ENCODE data around the gene SAMD15. TPM values are rescaled to one million over a fixed set of nuclear protein-coding genes. Genes with fewer than 3 reads are reported as not detected.

Gene SAMD15
- total RNA-seq, 1 experiment from 2014 or later: 0.42 TPM

GRCh38 chr14:77375164-77375950 is 1.8 kb upstream of the SAMD15 start:
- ChIA-PET POLR2A (no interaction called here), CTCF (no interaction called here)
- Mint-ChIP-seq H3K36me3 (no peaks in the 10 kb centered on the region), H3K27me3 (ENCODE audit: low read depth) (no peaks in the 10 kb centered on the region), H3K27ac (no peak overlapping the region), H3K4me3 (peak overlapping the region; percentile 85), H3K9me3 (no peaks in the 10 kb centered on the region), H3K4me1 (peaks cover 9% of the 10 kb centered on the region)
- ATAC-seq (no peak), DNase-seq (ENCODE audit: low spot score) (no peak)
- TF ChIP-seq IRF2 (CRISPR knock-in tag; IDR thresholded peaks at IDR 0.05; ENCODE audit: borderline replicate concordance, low read depth) (no peak), PRDM15 (CRISPR knock-in tag; IDR thresholded peaks at IDR 0.05) (no peak), ETV6 (CRISPR knock-in tag; IDR thresholded peaks at IDR 0.05) (no peak), FOXK1 (CRISPR knock-in tag; IDR thresholded peaks at IDR 0.05) (no peak), SMAD3 (CRISPR knock-in tag; IDR thresholded peaks at IDR 0.05; ENCODE audit: borderline replicate concordance) (no peak), MXD4 (CRISPR knock-in tag; IDR thresholded peaks at IDR 0.05; ENCODE audit: borderline replicate concordance) (no peak), MAX (CRISPR knock-in tag; IDR thresholded peaks at IDR 0.05) (no peak), NR2C2 (CRISPR knock-in tag; IDR thresholded peaks at IDR 0.05) (no peak)

DNA sequence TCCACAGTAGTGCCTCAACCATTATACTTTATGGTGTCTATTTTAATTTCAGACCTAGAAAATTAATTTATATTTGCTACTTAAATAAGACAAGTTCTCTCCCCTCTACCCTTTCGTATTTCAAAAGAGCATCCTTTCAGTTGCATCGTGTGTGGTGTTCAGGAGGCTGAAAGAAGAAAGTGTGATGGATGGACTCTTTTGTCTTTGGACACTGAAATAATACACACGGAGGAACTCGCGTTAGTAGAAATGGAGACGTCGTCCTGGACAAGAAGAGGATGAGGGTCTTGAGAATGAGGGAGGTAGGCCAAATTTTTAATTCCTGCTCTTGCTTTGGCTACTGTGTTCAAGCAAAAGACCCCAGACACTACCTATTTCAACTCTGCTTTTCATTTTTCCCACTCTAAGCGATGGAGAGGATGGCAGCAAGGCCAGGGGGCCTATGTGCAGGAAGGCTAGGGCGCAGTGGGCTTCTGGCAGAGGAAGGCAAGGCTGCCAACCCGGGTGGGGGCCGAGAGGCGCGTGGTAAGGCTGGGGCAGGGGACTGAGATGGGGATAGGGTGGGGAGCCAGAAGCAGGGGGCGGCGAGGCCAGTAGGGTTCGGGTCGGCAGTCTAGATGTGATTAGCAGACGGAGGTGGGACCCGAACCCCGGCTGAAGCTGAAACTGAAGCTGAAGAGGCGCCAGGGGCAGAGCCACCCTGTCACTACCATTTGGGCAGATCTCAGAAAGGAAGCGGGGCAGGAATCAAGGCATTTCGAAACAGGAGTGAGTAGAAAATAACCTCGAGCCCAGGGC is 1.0 kb upstream of the SAMD15 start:
- no peak overlapping the region for H3K27ac Mint-ChIP-seq
- H3K36me3 Mint-ChIP-seq: no peaks in the 10 kb centered on the region
- DNase-seq (ENCODE audit: low spot score) (peak; percentile 32), ATAC-seq (peak; percentile 43)
- ChIA-PET CTCF (interaction anchor here (1.0 to 2.0 kb wide), 10 partner anchors 14 to 306 kb away, joined by 3 to 19 read pairs (median 8); partner anchors contain the start of genes GSTZ1, POMT2 and VIPAS39), POLR2A (interaction anchor here (1.0 to 1.3 kb wide), 2 partner anchors 55 to 60 kb away, joined by 3 to 5 read pairs; partner anchors contain the start of gene GSTZ1)
- H3K27me3 Mint-ChIP-seq (ENCODE audit: low read depth): no peaks in the 10 kb centered on the region
- no peaks in the 10 kb centered on the region for H3K9me3 Mint-ChIP-seq
- H3K4me1 Mint-ChIP-seq: peaks cover 9% of the 10 kb centered on the region
- peak overlapping the region; percentile 85 for H3K4me3 Mint-ChIP-seq
- no peak for TF ChIP-seq ZNF317 (CRISPR knock-in tag; IDR thresholded peaks at IDR 0.05; ENCODE audit: borderline replicate concordance, low read depth)
- no peak for TF ChIP-seq ZNF219 (CRISPR knock-in tag; IDR thresholded peaks at IDR 0.05; ENCODE audit: borderline replicate concordance)
- TF ChIP-seq SMAD3 (CRISPR knock-in tag; IDR thresholded peaks at IDR 0.05; ENCODE audit: borderline replicate concordance): no peak
- no peak for TF ChIP-seq FOXP1 (CRISPR knock-in tag; IDR thresholded peaks at IDR 0.05; ENCODE audit: borderline replicate concordance)
- TF ChIP-seq, protein P1, sequence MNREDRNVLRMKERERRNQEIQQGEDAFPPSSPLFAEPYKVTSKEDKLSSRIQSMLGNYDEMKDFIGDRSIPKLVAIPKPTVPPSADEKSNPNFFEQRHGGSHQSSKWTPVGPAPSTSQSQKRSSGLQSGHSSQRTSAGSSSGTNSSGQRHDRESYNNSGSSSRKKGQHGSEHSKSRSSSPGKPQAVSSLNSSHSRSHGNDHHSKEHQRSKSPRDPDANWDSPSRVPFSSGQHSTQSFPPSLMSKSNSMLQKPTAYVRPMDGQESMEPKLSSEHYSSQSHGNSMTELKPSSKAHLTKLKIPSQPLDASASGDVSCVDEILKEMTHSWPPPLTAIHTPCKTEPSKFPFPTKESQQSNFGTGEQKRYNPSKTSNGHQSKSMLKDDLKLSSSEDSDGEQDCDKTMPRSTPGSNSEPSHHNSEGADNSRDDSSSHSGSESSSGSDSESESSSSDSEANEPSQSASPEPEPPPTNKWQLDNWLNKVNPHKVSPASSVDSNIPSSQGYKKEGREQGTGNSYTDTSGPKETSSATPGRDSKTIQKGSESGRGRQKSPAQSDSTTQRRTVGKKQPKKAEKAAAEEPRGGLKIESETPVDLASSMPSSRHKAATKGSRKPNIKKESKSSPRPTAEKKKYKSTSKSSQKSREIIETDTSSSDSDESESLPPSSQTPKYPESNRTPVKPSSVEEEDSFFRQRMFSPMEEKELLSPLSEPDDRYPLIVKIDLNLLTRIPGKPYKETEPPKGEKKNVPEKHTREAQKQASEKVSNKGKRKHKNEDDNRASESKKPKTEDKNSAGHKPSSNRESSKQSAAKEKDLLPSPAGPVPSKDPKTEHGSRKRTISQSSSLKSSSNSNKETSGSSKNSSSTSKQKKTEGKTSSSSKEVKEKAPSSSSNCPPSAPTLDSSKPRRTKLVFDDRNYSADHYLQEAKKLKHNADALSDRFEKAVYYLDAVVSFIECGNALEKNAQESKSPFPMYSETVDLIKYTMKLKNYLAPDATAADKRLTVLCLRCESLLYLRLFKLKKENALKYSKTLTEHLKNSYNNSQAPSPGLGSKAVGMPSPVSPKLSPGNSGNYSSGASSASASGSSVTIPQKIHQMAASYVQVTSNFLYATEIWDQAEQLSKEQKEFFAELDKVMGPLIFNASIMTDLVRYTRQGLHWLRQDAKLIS (CRISPR knock-in tag; IDR thresholded peaks at IDR 0.05; ENCODE audit: borderline replicate concordance): no peak
- TF ChIP-seq, protein P2, sequence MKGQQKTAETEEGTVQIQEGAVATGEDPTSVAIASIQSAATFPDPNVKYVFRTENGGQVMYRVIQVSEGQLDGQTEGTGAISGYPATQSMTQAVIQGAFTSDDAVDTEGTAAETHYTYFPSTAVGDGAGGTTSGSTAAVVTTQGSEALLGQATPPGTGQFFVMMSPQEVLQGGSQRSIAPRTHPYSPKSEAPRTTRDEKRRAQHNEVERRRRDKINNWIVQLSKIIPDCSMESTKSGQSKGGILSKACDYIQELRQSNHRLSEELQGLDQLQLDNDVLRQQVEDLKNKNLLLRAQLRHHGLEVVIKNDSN (CRISPR knock-in tag; IDR thresholded peaks at IDR 0.05): no peak
- no peak for TF ChIP-seq MXD4 (CRISPR knock-in tag; IDR thresholded peaks at IDR 0.05; ENCODE audit: borderline replicate concordance)
- TF ChIP-seq, protein P3, sequence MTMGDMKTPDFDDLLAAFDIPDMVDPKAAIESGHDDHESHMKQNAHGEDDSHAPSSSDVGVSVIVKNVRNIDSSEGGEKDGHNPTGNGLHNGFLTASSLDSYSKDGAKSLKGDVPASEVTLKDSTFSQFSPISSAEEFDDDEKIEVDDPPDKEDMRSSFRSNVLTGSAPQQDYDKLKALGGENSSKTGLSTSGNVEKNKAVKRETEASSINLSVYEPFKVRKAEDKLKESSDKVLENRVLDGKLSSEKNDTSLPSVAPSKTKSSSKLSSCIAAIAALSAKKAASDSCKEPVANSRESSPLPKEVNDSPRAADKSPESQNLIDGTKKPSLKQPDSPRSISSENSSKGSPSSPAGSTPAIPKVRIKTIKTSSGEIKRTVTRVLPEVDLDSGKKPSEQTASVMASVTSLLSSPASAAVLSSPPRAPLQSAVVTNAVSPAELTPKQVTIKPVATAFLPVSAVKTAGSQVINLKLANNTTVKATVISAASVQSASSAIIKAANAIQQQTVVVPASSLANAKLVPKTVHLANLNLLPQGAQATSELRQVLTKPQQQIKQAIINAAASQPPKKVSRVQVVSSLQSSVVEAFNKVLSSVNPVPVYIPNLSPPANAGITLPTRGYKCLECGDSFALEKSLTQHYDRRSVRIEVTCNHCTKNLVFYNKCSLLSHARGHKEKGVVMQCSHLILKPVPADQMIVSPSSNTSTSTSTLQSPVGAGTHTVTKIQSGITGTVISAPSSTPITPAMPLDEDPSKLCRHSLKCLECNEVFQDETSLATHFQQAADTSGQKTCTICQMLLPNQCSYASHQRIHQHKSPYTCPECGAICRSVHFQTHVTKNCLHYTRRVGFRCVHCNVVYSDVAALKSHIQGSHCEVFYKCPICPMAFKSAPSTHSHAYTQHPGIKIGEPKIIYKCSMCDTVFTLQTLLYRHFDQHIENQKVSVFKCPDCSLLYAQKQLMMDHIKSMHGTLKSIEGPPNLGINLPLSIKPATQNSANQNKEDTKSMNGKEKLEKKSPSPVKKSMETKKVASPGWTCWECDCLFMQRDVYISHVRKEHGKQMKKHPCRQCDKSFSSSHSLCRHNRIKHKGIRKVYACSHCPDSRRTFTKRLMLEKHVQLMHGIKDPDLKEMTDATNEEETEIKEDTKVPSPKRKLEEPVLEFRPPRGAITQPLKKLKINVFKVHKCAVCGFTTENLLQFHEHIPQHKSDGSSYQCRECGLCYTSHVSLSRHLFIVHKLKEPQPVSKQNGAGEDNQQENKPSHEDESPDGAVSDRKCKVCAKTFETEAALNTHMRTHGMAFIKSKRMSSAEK (CRISPR knock-in tag; IDR thresholded peaks at IDR 0.05; ENCODE audit: borderline replicate concordance): no peak
- no peak for TF ChIP-seq ZNF671 (CRISPR knock-in tag; IDR thresholded peaks at IDR 0.05)
- TF ChIP-seq, protein P4, sequence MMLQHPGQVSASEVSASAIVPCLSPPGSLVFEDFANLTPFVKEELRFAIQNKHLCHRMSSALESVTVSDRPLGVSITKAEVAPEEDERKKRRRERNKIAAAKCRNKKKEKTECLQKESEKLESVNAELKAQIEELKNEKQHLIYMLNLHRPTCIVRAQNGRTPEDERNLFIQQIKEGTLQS (CRISPR knock-in tag; conservative IDR thresholded peaks at IDR 0.05): no peak
- no peak for TF ChIP-seq SMAD4 (CRISPR knock-in tag; IDR thresholded peaks at IDR 0.05)
- no peak for TF ChIP-seq ZNF138 (CRISPR knock-in tag; conservative IDR thresholded peaks at IDR 0.05)
- no peak for TF ChIP-seq RORB (CRISPR knock-in tag; IDR thresholded peaks at IDR 0.05)

All from WTC11 (cell line).